Measurements from ENCODE around the gene MAOB.

DNA sequence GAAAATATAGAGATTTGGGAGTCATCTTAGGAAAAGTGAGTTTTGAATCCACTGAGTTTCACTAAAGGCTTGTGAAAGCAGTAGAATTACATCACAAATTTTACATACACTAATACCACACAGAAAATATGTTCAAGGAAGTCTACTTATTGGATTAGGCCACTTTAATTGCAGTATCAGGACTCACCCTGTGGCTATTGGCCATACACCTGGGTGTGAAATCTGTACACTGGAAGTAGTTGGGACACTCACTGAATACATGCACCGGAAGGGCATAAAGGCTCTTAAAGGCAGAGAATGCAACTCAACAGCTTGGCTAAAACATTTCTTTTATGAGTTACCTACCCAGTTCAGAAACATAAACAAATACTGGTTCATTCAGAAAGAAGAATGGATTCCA is 19.8 kb downstream of the MAOB start:
- TF ChIP-seq GLIS3 (CRISPR knock-in tag; IDR thresholded peaks at IDR 0.05), result no peak
- no peak for TF ChIP-seq CREB5 (CRISPR knock-in tag; IDR thresholded peaks at IDR 0.05; ENCODE audit: low read depth)
- TF ChIP-seq ZC3H10 (CRISPR knock-in tag; IDR thresholded peaks at IDR 0.05), result no peak
- TF ChIP-seq RARB (CRISPR knock-in tag; IDR thresholded peaks at IDR 0.05), result no peak
- TF ChIP-seq ARNTL (CRISPR knock-in tag; IDR thresholded peaks at IDR 0.05; ENCODE audit: borderline replicate concordance, low read depth), result no peak
- TF ChIP-seq BACH2 (CRISPR knock-in tag; IDR thresholded peaks at IDR 0.05; ENCODE audit: borderline replicate concordance), result no peak
